ENCODE measurements around the gene NWD2.

GRCh38 chr4:37467223-37467622, 222.7 kb downstream of the NWD2 start:
- TF ChIP-seq, protein P1, sequence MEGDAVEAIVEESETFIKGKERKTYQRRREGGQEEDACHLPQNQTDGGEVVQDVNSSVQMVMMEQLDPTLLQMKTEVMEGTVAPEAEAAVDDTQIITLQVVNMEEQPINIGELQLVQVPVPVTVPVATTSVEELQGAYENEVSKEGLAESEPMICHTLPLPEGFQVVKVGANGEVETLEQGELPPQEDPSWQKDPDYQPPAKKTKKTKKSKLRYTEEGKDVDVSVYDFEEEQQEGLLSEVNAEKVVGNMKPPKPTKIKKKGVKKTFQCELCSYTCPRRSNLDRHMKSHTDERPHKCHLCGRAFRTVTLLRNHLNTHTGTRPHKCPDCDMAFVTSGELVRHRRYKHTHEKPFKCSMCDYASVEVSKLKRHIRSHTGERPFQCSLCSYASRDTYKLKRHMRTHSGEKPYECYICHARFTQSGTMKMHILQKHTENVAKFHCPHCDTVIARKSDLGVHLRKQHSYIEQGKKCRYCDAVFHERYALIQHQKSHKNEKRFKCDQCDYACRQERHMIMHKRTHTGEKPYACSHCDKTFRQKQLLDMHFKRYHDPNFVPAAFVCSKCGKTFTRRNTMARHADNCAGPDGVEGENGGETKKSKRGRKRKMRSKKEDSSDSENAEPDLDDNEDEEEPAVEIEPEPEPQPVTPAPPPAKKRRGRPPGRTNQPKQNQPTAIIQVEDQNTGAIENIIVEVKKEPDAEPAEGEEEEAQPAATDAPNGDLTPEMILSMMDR (IDR thresholded peaks at IDR 0.05), result no peak
- no peak for TF ChIP-seq MAX (IDR thresholded peaks at IDR 0.05)
- TF ChIP-seq EP300 (IDR thresholded peaks at IDR 0.05), result no peak
- TF ChIP-seq MAFK (IDR thresholded peaks at IDR 0.05; ENCODE audit: partially characterized antibody), result no peak
- TF ChIP-seq RAD21 (conservative IDR thresholded peaks at IDR 0.05 in 1 of 2, IDR thresholded peaks at IDR 0.05 in 1 of 2), result no peak
- no peak for TF ChIP-seq SMC3 (IDR thresholded peaks at IDR 0.05)
- no peak for TF ChIP-seq PHF8 (IDR thresholded peaks at IDR 0.05; ENCODE audit: borderline replicate concordance, low read depth)
- no peak for TF ChIP-seq USF2 (IDR thresholded peaks at IDR 0.05)

Data from A549 (cell line).